GM21367 (cell line): Measurements from ENCODE around the gene PPP1CC.
"Not testable (repeated sequence)": the region's sequence is repeated elsewhere in the genome, so short reads cannot be mapped to it uniquely, and the experiment has no call there.

Source experiments
- ATAC-seq: cut with Tn5 transposase; IDR thresholded peaks from one replicate; pipeline ENCODE4 v1.9.1; 2021; ENCODE audit not compliant: unreplicated experiment

The PPP1CC gene

GRCh38 chr12:110756611-110757010 is 13.9 kb upstream of the PPP1CC start:
- ATAC-seq: no peak

GRCh38 chr12:110754101-110754793 is 11.6 kb upstream of the PPP1CC start:
- ATAC-seq: no peak

DNA sequence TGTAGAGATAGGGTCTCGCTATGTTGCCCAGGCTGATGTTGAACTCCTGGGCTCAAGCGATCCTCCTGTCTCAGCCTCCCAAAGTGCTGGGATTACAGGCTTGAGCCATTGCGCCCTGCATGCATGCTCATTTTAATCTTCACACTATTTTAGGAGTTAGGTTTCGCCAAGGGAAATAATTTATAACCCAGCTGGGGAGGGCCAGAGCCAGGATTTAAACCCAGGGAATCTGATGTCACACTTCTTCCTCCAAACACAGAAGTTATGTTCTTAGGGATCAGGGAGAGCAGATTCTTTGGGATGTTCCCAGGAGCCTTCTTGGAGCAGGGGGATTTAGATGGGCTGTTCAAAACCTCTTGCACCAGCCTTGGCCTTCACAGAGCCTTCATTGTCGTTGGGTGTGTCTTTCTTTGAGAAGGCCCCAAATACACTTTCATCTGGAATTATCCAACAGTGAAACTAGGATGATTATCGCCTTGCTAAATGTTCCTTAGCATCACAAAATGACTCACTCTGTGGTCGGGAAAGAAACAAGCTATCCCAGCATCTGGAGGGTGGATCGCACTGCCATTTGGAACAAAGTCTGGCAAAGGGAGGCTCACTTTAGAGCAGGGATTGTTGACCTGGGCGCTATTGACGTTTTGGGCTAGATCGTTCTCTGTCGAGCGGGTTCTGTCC is 8.2 kb upstream of the PPP1CC start:
- ATAC-seq: no peak

- ATAC-seq: no peak
Observed at GRCh38 chr12:110746550-110746949, 3.9 kb upstream of the PPP1CC start.

- ATAC-seq: no peak
Observed at GRCh38 chr12:110745542-110746284, 3.0 kb upstream of the PPP1CC start.

DNA sequence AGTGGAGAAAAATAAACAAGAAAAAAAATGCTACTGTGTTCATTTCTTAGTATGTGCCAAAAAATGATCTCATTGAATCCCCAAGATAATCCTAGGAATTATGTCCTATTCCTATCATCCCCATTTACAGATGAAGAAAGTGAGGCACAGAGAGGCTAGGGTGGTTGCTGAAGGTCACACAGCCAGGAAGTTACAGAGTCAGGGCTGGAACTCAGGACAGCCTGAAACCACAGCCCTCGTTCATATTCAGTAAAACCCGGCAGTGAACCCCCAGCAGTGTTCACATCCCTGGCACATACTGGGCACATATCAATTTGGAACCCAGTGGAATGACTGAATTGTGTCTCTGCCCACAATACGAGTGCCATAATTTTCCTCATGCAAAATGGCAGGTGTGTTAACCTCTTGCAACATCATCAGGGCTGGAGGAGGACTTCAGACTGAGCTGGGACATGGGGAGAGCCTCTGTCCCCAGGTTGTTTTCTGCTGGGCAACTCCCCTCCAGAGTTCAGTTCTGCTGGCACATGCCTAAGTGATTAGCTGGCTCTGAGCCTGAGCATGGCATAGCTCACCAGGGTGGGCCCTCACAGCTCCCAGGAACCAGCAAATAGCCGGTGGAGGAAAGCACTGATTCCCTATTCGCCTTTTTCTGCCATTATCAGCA is 2.0 kb upstream of the PPP1CC start:
- no peak for ATAC-seq

DNA sequence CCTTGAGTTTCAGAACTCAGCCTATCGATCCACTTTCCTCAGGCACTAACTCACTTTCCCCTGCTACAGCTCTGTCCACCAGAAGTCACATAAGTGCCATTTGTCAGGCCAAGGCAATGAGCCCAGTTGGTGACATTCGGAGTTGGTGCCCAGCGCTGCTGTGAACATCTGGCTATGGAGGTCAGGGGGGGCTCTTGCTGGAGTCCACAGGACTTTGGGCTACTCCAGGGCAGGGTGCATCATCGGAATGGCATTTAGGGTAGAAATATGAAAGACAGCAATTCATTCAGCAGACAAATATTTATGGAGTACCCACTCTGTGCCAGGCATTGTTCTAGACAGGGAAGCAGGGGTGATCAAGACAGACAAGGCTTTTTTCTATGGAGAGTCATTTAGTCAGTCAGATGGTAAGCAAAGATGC is 1.5 kb upstream of the PPP1CC start:
- ATAC-seq: no peak

DNA sequence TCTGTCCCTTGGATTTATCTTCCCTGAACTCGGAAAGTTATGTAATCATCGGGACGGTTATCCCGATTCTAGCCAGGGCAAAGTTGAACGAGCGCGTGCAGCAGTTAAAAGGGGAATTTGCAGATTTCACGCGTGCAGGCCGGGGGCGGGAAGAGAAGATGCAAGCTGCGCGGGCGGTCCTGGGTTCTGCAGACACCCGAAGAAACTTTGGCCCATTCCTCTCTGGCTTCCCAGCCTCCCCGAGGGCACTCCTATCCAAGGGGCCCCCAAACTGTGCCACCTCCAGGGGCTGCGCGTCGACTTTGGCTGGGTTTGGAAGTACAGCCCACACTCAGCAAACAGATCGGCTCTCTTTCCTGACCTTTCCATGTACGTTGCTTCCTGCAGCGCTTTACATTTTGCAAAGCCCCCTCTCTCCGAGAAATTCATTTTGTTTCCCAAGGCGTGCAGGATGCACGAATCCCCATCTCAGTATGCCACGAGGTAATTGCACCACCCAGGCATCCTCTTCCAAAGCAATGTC is 941 bp upstream of the PPP1CC start:
- ATAC-seq: no peak

- no peak for ATAC-seq
Observed at GRCh38 chr12:110742096-110742717, 484 bp downstream of the PPP1CC start.

GRCh38 chr12:110741341-110742095 is 1.2 kb downstream of the PPP1CC start:
- no peak for ATAC-seq

GRCh38 chr12:110739894-110740293 is 2.8 kb downstream of the PPP1CC start:
- no peak for ATAC-seq

DNA sequence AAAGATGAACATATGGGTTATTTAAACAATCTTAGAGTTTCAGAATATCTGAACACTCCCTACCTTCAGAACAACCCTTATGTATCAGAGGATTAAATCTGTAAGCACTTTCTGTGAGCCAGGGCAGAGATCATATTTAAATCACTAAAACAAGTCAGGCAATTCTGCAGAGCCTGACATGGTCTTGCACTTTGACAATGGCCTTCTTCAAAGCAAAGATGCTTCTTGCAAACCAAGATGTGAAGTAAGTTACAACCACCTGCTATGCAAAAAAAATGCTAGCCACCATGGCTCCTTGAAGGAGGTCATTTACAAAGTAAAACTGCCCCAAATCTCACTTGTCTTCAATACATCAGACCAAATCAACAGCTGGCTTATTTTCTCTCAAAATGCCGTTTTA is 3.2 kb downstream of the PPP1CC start:
- no peak for ATAC-seq

DNA sequence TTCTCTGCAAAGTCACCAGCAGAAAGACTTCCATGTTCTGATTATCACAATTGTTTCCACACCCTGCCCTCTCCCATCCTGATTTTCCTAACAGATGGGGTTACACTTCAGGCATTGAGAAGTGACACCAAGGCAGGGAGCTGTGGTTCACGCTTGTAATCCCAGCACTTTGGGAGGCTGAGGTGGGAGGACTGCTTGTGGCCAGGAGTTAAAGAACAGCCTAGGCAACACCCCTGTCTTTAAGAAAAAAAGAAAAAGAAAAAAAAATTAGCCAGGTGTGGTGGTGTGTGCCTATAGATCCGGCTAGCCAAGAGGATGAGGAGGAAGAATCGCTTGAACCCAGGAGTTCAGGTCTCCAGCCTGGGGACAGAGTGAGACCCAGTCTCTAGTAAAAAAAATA is 5.2 kb downstream of the PPP1CC start:
- no peak for ATAC-seq

DNA sequence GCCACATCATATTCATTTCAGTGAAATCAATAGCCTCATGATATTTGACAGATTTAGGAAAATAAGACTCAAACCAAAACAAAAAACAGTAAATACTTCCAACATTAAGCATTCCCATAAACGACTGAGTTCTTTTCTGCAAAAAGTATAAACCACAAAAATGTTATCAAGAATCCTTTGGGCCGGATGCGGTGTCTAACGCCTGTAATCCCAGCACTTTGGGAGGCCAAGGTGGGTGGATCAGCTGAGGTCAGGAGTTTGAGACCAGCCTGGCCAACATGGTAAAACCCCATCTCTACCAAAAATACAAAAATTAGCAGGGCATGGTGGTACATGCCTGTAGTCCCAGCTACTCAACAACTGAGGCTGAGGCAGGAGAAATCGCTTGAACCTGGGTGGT is 5.7 kb downstream of the PPP1CC start:
- ATAC-seq: not testable (repeated sequence)

- no peak for ATAC-seq
Observed at GRCh38 chr12:110733900-110734299, 8.8 kb downstream of the PPP1CC start.

DNA sequence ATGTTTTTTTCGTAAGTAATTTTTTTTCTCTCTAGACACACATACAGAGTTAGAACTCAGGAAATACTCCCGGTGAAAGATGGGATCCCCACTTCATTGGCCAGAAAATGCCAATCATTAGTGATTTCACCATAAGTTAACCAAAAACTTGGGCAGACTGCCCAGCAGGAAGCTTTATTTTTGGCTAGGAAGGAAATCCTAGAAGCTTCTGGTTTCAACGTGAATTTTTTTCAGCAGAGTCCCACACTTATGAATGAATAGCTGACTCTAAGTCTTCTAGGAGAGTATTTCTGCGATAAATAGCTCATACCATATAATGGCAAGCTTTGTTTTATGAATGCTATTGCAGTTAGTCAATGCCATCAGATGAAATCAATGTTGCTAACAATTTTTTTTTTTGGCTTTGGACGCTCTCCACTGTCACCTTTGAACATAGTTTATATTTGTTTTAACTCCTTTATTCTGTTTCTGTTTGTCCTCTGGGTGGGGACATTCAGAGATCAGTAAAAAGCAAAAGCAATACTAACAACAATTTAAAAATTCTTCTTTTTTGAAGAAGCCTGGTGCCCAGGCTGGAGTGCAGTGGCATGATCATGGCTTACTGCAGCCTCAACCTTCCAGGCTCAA is 9.5 kb downstream of the PPP1CC start:
- no peak for ATAC-seq

- no peak for ATAC-seq
Observed at GRCh38 chr12:110732572-110732971, 10.1 kb downstream of the PPP1CC start.

DNA sequence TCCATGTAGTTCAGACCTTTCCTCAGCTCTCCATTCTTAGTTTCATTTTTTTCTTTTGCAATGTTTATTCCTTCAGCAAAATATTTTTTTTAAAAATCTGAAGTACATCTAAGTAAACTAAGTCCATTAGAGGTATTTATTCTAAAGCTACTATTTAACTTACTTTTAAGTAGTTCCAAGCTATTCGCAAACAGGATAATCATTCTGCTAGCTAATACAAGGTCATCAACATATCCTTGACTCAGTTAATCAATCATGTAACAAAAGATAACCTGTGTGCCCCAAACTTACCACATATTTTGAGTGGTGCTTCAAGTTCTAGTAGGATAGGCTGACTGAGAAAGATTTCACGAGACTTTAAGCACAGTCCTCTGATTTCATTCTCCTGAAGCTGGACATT is 11.2 kb downstream of the PPP1CC start:
- ATAC-seq: no peak

- ATAC-seq: no peak
Observed at GRCh38 chr12:110728628-110729027, 14.1 kb downstream of the PPP1CC start.
